GM21723 (cell line): ENCODE data around the gene ABCB11.
"Not testable (repeated sequence)": the region's sequence is repeated elsewhere in the genome, so short reads cannot be mapped to it uniquely, and the experiment has no call there.

Source experiments
- ATAC-seq: cut with Tn5 transposase; IDR thresholded peaks from one replicate; pipeline ENCODE4 v1.9.1; 2021; ENCODE audit warnings: mild to moderate bottlenecking, moderate library complexity; ENCODE audit not compliant: unreplicated experiment

Gene ABCB11

DNA sequence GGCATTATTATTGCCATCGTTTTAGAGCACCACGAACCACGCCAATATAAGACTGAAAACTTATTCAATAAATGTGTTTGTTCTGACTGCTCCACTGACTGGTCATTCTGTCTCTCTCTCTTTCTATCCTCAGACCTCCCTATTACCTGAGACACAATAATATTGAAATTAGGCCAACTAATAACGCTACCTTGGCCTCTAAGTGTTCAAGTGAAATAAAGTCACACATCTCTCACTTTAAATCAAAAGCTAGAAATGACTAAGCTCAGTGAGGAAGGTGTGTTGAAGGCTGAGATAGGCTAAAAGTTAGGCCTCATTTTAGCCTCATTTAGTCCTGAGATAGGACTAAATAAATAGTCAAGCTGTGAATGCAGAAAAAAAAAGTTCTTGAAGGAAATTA, 91.2 kb downstream of the ABCB11 start:
- peak; percentile 74 for ATAC-seq

DNA sequence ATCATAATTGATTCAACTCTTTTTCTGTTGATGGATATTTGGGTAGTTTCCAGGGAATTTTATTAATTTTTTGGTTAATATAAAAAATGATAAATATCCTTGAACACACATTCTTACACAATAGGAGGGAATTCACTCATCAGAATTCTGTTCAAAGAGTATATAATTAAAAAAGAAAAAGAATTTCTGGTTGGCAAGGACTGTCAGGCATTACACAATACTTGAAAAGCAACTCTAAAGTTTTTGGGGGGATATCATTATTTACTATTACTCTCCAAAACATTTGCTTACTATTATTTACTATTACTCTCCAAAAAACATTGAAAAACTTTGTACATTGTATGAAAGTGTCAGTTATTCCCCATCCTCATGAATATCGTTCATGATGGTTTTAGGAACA, 92.1 kb downstream of the ABCB11 start:
- no peak for ATAC-seq

DNA sequence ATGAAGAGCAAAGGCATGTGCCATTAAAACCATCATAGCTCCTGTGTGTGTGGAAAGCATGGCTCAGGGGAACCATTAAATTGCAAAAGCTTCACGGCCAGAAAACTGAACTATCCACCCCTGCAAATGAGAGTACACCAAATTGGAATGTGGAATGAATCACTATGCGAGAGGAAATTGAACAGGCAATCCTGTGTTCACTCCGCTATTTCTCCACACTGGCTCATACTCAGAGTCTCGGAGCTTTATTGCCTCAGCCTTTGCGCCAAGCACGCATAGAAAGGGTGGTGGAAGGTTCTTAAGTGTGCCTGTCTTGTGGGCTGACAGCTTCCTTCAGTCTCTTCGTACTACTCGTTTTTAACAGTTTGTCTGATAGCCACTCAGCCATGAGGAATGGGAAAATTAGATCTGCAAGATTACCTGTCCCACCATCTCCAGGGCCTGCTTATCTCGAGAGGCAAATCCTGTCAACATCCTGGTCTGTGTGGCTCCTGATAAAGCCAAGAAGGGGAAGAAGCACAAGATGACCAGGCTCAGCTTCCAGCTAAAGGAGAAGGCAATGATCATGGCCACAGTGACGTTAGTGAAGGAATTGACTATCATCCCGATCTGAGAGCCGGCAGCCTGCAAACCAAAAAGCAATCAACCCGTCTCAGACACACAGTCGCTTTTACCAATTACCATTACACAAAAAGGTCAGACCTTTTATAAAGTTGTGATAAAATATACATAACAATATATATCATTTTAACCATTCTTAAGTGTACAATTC, 95.1 kb downstream of the ABCB11 start:
- no peak for ATAC-seq

DNA sequence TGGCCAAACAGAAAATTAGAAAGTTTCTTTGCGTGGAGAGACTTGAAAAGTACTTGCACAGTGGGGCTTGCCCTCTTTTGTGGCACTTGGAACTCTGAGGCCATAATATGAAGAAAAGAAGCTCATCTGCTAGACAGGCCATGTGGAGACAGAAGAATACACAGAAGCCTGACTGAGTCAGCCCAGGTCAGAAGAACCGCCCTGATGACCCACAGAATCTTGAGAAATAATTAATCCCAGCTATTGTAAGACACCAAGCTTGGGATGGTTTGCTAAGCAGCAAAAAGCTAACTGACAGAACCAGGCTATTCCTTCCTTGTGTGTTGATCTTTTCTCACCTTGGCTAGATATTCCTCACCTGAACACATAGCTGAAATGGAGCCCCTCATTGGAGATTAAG, 96.3 kb downstream of the ABCB11 start:
- ATAC-seq, result no peak

DNA sequence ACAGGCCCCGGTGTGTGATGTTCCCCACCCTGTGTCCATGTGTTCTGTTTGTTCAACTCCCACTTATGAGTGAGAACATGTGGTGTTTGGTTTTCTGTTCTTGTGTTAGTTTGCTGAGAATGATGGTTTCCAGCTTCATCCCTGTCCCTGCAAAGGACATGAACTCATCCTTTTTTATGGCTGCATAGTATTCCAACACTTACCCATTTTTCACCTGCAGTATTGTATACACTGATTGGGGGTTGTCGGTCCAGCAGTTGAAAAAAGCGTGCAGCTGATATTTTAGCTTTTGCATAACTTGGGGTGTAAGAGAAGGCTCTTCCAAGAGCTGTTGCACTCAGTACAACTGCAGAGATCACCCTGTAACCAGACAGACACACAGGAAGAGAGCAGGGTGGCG, 99.0 kb downstream of the ABCB11 start:
- not testable (repeated sequence) for ATAC-seq

DNA sequence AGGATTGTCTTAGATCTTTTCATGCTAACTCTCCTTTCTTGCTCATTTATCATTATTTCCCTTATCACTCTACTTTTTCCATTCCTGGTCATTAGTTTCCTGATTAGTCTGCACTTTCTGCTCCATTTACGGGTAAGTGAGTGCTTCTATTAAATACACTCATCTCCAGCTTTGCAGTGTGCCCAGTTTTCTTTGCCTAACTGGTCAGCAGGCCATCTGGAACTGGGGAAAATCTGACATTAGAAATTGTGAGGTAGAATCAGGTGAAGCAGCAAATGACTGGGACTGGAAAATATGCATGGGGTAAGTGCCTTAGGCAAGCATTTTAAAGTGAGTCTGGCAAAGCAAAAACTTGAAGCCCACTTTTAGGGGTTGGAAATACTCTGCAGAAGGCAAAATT, 100.9 kb downstream of the ABCB11 start:
- ATAC-seq, result no peak

DNA sequence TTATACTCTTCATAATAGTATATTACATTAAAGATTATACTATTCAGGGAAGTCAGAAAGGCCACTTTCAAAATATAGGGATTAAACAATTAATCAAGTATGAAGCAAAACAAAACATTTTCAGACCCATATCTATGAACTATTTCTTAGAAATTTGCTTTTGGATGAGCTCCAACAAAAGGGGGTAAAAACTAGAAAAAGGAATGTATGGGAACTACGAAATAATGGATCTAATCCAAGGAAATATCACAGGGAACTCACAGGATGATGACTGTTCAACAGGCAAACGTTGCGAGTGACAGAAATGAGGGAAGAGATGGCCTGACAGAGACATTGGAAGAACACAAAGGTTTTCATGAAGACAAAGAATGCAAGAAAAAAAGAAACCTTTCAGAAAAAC, 102.1 kb downstream of the ABCB11 start:
- no peak for ATAC-seq

DNA sequence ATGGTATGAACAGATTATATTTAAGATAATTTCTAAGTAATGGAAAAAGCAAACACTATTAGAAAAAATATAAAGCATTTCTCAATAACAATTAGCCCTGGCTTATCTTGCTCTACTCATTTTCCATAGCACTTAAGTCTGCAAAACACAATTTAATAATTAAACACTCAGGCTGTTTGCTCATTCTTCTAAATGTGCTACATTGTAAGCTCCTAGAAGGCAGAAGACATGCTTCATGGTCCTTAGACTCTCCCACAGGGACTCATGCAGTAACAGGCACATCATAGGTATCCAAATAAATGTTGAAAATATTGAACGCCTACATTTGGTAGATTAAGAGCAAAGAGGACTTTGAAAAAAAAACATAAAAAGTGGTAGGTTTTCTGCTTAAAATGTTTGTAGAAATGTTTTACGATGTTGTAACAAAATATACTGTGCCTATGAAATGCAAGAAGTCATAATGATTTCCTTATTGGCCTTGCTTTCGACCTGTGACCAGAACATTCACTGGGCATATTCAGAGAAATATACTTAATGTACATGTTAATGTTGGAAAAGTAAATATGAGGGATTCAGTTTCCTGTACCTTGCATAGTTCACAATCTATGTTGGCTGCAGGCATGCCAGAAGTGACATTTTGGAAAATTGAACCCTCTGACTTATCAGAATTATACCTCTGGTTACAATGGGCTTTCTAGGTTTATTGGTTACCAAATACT, 102.9 kb downstream of the ABCB11 start:
- ATAC-seq, result no peak

DNA sequence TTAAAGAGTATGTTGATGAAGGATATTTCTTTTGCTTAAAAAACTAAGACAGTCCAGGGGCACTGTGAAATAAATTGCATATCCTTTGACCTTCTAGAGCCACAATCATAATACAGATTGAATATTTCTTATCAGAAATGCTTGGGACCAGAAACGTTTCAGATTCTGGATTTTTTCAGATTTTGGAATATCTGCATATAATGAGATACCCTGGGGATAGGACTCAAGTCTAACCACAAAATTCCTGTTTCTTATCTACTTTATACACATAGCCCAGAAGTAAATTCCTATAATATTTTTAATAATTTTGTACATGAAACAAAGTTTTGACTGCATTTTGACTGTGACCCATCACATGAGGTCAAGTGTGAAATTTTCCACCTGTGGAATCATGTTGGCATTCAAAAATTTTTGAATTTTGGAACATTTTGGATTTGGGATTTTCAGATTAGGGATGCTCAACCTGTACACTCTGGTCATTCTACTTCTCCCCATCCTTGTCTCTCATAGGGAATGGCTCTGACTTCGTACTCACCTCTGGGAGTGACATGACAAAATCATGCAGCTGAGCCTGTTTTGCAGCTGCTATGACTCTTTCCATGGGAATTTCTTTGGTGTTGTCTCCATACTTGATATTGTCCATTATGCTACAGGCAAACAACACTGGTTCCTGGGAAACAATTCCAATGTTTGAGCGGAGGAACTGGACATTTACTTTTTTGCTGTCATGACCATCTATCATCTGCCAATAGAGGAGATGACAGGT, 104.3 kb downstream of the ABCB11 start:
- ATAC-seq, result no peak

DNA sequence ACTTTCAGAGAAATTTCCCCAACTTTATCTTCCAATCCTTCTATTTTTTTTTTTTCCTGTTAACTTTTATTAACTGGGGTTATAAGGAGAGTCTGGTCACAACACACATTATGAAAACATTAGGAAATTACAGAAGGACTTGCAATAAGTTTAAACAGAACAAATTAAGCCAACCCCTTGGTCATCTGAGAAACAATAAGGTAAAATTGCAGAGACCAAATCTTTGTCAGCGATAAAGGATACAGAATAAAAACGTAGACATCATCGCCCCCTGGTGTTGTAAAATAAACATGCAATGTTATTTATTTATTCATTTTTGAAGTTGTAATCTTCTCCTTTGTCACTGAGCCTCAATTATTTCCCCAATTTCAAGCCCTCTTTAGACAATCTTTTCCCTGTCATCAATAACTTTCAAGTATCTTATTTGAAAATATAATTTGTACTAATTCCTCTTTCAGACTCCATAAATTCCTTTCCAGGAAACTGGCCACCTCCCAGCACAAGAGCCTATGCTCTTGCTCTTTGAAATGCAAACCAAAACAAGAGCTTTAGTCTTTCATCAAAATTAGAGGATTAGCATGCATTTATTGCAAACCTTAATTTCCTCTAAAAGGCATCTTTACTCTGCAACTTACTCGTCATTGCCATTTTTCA, 110.5 kb downstream of the ABCB11 start:
- peak; percentile 51 for ATAC-seq

DNA sequence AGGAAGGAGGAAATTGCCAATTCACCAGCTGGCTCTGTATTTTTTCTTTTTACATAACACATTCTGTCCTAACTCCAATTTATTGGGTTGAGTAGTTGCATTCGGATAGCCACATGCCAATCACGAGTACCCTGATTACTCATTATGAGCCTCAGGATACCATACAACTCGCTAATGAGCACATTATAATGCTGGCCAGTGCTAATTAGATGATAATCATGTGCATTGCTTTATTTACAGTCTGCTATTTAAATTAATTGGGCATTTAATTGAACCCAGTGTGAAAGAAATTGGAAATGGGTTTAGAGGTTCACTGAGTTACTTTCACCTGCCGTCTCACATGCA, 114.8 kb downstream of the ABCB11 start:
- no peak for ATAC-seq

DNA sequence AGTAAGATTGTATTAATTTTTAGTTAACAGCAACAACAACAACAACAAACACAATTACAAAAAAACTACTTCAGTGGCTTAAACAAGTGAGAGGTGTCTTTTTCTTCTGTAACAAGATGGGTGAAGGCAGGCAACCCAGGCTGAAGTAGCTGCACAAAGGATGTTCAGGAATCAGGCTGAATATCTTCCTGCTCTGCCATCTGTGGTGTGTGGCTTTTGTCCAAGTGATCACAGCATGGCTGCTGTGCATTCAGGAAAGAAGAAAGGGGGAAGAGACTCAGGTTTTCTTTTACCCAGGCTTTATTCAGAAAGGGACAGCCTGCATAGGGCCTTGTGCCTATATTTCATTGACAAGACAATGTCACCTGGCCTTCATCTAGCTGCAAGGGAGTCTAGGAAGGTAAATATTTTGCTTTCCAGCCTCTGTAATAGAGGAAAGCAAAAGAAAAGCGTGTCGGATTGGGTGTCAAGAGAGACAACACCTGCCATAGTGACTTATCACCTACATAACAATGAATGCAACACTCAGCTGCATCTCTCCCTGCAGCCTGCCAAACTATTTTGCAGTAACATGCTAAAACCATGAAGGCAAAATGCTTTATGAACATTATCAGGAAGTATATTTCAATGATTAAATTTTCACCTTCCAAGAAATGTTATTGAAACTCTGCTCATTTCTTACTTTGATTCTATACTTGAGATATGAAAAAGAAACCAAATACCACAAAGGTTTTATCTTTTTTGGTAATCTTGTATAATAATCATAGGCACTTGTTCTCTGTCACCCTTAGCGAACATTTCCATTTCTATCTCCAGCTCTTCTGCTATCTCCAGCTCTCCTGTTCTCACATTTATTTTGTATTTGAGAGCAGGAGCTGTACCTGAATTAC, 115.4 kb downstream of the ABCB11 start:
- ATAC-seq, result no peak

DNA sequence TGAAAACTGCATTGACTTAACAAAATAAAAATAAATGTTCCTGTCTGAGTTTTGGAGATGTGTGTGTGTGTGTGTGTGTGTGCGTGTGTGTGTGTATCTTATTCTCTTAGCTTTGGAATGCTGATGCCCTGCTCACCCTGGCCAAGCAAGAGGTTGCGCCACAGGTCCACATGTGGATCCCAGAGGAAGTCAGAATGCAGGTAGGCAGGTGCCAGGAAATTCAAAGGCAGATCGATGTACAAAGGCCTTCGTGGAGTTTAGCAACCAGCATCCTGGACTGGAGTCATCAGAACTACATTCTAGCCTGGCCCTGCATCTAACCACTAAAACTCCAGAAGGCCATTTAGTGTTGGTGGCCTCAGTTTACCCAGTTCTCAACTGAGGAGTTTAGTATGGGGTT, 117.6 kb downstream of the ABCB11 start:
- no peak for ATAC-seq

DNA sequence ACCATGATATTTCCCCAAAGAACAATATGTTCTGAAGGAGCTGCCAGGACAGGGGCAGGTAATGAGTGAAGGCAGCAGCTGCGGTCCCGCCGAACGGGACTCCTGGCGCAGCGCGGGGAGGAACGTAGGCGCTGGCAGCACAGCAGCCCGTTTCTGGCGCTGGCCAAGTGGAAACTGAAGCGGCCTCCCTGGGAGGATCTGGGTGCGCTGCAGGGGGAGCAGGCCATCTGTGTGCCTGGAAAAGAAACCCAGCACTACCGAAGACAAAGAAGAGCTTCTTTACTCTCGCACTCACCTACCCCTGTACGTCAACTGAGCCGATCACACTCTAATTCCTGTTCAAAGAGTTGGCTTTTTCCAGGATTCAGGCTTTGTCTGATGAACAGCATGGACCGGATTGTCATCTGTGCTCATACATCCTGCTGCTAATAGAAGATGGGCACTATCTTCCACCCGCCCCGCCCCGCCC, 118.2 kb downstream of the ABCB11 start:
- ATAC-seq, result no peak

DNA sequence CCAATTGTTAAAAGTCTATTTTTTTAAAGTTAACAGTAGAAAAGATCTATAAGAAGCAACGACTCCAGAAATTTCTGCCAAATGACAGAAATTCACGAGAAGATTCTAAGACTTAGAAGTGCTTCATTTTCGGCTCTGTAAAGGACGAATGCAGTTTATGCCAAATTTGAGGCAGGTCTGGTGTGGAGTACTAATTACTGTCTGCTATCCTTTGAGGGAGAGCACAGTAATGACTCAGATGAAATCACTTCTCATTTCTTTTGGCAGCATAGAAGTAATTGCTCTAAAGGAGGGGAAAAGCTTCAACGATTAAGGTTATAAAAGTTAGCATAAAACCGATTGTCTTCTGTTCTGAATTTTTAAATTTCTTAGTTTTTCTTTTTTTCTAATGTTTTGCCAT, 118.7 kb downstream of the ABCB11 start:
- ATAC-seq, result no peak

DNA sequence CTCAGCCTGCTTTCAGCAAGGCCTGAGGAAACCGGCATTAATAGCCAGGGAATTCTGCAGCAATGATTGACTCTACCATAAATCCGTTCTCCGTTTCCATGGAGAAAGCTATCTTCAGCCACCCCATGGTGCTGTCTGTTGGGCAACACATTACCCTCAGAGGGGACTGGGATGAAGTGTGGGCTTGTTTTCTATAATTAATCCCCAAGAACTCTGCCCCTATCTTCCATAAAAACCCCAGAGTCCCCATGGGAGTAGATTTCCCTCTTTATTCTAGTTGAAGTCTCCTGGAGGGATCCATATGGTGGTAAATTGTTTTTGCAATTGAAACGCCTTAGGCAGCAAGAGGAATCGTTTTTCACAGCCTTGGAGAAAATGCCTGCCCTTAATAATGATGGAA, 120.8 kb downstream of the ABCB11 start:
- ATAC-seq, result no peak

DNA sequence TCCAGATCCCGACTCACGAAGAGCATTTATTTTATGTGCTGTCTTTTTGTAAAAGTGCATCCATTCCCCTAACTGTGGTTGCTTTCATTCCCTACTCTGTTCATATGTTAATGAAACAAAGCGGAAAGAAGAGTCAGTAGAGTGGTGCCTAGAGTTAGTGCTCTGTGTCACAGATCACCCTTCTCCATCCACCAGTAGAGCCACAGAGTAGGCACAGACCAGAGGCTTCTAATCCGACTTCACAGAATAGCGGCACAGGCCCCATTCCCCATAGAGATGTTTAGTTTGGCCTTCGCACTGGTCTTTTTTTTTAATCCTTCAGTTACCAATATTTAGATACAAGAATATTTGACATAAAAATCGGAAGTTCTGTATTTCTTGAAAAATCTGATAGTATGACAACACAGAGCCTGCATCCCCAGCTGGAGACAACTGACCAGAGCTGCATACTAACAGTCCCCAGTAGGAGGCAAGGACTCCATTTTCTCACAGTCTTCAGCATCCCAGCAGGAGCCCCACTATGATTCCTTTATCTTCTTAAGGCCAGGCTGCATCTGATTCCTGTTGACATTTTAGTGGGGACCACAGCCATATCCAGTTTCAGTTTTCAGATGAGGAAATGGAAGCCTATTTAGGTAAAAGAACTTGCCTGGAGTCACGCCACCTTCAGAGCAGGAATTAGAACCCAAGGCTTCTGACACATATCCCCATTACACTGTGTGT, 123.0 kb downstream of the ABCB11 start:
- ATAC-seq, result no peak

DNA sequence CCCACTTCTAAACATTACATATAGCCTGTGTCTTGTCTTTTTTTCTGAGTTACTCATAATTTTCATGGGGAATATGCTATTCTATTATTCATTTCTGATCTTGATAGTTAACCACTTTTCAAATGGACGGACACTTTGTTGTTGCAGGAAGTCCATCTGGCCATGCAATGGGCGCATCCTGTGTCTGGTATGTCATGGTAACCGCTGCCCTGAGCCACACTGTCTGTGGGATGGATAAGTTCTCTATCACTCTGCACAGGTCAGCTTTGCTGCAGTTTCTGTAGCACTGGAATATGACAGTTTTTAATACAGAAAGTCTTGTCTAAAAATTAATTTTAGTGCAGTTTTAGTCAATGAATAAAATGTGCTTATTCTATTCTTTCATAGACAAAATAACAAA, 126.8 kb downstream of the ABCB11 start:
- ATAC-seq, result no peak

DNA sequence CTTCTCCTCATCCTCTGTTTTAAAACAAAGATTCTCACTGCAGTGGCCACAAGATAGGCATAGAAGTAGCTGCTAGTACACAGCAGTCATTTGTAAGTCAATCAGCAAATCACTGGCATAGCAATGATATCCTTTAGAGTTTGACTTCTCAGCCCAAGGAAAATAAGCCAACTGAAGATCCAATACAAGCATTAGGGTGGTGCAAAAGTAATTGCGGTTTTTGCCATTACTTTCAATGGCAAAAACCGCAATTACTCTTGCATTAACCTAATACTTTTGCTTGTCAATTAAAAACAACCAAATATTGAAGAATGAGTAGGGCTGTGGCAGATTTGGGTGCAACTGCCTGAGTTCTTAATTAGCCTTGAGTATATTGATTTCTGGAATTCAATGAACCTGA, 127.2 kb downstream of the ABCB11 start:
- ATAC-seq, result no peak

DNA sequence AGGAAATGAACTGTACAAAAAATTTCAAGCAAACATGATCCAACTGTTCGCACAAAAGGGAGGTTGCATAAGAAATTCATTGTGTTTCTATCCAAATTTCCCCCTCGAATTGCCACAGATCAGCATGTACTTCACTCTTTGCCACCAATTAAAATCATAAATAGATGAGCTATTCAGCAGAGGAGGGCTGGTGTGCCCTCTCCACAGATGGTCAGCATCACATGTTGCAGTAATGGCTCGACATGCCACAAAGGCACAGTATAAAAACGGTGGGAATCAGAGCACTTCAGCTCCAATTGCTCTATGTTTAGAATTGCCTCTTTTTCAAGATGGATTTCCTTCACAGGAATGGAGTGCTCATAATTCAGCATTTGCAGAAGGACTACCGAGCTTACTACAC, 130.1 kb downstream of the ABCB11 start, which contains the start of gene G6PC2:
TSS of gene G6PC2 (plus strand) at position 289 of the 400 bp plus-strand sequence. CDS start at position 330, 41 bp downstream.
- no peak for ATAC-seq
